GM18519 (cell line): ENCODE data around the gene TRIM10.
"Not testable (repeated sequence)": the region's sequence is repeated elsewhere in the genome, so short reads cannot be mapped to it uniquely, and the experiment has no call there.

Source experiments
- ATAC-seq: cut with Tn5 transposase; IDR thresholded peaks from one replicate; pipeline ENCODE4 v1.9.1; 2021; ENCODE audit warnings: mild to moderate bottlenecking, moderate library complexity; ENCODE audit not compliant: unreplicated experiment, low FRiP score

TRIM10 gene

GRCh38 chr6:30172681-30173080 lies 11.7 kb upstream of the TRIM10 start:
- ATAC-seq, result no peak

GRCh38 chr6:30171677-30172471 lies 10.9 kb upstream of the TRIM10 start:
- no peak for ATAC-seq

GRCh38 chr6:30169658-30170614 lies 8.9 kb upstream of the TRIM10 start:
- ATAC-seq, result no peak

GRCh38 chr6:30168741-30169140 lies 7.7 kb upstream of the TRIM10 start:
- ATAC-seq, result no peak

- ATAC-seq, result no peak
Measured at GRCh38 chr6:30167101-30167500, 6.1 kb upstream of the TRIM10 start.

GRCh38 chr6:30165238-30165637 lies 4.2 kb upstream of the TRIM10 start:
- not testable (repeated sequence) for ATAC-seq

GRCh38 chr6:30164714-30165113 lies 3.7 kb upstream of the TRIM10 start:
- ATAC-seq, result no peak

GRCh38 chr6:30163918-30164654 lies 3.1 kb upstream of the TRIM10 start:
- no peak for ATAC-seq

- no peak for ATAC-seq
Measured at GRCh38 chr6:30163090-30163917, 2.3 kb upstream of the TRIM10 start, which contains the start of gene TRIM15. Gene TRIM15, plus strand, starts transcription at chr6:30163546. Its CDS starts 139 bp downstream, at chr6:30163685.

- ATAC-seq, result no peak
Measured at GRCh38 chr6:30162265-30163089, 1.5 kb upstream of the TRIM10 start.

GRCh38 chr6:30160008-30160784 lies 815 bp downstream of the TRIM10 start:
- no peak for ATAC-seq

- ATAC-seq, result no peak
Measured at GRCh38 chr6:30158475-30159040, 2.5 kb downstream of the TRIM10 start.

- ATAC-seq, result no peak
Measured at GRCh38 chr6:30157999-30158398, 3.0 kb downstream of the TRIM10 start.

GRCh38 chr6:30157581-30157980 lies 3.4 kb downstream of the TRIM10 start:
- ATAC-seq, result no peak

GRCh38 chr6:30156774-30157173 lies 4.2 kb downstream of the TRIM10 start:
- no peak for ATAC-seq

- ATAC-seq, result no peak
Measured at GRCh38 chr6:30156262-30156599, 4.8 kb downstream of the TRIM10 start.

GRCh38 chr6:30155520-30156261 lies 5.3 kb downstream of the TRIM10 start:
- ATAC-seq, result no peak
